Measurements from ENCODE around the gene HABP4.

HABP4 gene

DNA sequence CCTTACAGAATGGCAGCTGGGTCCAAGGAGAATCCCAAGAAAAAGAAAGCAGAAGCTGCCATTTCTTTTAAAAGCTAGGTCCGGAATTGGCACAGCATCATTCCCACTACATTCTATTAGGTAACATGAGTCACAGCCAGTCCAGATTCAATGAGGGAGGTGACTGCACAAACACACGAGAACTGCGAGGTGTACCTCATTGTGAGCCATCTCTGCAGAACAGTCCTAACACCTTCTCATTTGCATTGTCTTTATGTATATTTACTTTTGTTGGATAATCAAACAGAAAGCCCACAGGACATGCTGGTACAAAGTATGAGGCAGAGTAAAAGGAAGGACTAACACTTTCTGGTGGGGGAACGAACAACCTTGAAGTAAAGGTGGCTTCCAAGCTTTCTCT lies 14.6 kb upstream of the HABP4 start:
- DNase-seq (ENCODE audit: low read depth in 2 of 2), result no peak

DNA sequence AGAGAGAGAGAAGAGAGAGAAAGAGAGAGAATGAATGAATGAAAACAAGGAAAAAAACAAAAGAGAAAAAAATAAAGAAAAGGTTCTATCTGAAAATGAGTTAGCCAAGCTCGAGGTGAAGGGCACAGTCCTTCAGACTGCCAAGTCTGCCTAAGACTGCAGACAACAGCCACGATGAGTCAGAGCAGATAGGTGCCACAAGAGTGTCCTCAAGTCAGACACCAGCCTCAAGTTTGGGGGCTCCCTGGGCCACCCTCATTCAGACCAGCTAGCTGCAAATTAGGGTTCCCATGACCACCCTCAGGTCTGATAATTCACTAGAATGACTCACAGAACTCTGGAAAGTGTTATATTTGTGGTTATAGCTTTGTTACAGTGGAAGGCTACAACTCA lies 13.9 kb upstream of the HABP4 start:
- DNase-seq (ENCODE audit: low read depth in 2 of 2), result no peak

DNA sequence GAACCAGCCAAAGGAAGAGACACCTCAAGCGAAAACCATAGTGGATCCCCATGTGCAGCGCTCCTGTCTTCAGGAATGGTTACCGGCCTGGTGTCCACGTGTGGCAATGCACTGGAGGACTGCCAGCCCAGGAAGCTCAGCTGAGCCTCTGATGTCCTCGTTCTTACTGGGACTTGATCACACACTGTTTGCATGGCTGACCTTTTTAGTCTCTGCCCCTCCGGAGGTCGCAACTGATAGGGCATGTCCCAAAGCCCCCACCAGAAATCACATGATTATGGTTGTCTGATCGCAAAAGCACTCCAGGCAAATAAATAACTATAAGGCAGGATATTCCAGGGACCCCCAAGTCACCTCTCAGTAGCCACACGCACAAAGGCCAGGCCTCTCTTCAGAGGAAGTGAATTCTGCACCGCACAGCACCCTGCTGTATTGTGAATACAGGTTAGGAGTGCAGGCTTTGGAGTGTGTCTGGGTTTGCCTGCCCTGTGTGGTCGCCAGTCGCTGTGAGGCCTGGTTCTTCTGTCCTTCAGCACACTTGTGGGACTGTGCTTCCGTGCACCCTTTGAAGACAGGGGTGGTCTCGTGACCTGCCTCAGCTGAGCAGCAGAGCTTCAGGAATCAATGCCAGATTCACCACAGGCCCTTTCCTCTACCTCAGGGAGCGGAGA lies 13.4 kb upstream of the HABP4 start:
- DNase-seq (ENCODE audit: low read depth in 2 of 2), result no peak

DNA sequence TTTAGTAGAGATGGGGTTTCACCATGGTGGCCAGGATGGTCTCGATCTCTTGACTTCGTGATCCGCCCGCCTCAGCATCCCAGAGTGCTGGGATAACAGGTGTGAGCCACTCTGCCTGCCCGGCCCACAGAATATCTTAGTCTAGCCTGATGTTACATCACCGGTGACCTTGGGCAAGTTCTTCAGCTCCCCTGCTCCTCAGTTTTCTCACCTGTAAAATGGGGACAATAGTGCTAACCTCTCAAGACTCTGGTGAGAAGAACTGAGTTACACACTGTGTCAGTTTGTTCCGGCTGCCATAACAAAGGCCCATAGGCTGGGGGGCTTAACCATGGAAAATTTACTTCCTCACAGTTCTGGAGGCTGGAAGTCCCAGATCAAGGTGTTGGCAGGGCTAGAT lies 12.5 kb upstream of the HABP4 start:
- no peak for DNase-seq (ENCODE audit: low read depth in 2 of 2)

DNA sequence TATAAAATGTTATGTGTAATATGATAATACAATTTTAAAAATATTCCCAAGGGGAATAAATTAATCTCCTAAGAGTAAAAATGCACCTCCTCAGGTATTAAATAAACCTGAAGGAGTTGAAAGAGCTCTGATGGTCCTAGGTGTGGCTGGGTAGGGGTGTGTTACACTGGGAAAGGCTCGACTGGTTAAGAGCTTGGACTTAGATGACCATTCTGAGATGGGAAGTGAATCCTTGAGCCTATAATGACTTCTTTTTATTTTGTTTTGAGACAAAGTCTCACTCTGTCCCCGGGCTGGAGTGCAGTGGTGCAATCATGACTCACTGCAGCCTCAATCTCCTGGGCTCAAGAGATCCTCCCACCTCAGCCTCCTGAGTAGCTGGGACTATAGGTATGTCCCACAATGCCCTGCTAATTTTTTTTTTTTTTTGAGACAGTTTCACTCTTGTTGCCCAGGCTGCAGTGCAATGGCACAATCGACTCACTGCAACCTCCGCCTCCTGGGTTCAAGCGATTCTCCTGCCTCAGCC lies 9.2 kb upstream of the HABP4 start:
- DNase-seq (ENCODE audit: low read depth in 2 of 2), result no peak

DNA sequence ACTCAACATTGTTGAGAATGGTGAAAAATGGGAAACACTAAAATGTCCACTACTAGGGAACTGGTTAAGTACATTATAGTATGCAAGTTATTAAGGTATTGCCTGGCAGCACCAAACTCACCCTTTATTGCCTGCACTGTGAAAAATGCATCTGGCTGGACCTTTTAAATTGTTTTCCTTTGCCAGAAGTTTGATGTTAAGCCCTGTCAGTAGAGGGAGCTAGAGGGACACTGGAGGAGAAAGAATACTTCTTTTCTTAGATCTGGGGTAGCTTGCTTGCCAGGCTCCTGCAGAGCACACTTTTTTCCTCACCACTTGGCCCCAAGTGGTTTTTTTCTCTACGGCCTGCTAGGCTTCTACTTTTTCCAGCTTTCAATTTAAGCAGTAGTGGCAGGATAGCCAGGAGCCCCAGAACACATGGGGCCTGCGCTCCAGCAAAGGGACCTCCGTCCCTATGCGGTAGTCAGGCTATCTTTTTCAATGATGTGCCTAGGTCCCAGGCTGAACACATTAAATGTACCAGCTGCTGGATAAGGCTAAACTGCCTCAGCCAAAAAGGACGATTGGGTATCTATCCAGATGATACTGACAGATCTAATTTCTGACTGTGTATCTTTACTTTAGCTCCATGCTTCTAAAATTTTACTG lies 8.0 kb upstream of the HABP4 start:
- DNase-seq (ENCODE audit: low read depth in 2 of 2), result no peak

DNA sequence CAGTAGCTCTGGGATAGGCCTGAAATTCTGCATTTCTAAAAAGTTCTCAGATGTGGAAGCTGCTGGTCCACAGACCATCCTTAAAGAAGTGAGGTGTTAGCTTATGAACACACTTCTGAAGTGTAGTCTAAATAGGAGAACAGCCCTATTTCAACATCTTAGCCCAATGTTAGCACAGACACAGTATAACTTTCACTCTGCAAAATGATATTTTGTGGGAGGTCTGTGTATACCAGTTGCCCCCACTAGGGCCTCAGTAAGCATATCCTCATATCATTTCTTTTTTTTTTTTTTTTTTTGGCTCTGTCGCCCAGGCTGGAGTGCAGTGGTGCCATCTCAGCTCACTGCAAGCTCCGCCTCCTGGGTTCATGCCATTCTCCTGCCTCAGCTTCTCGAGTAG lies 7.5 kb upstream of the HABP4 start:
- no peak for DNase-seq (ENCODE audit: low read depth in 2 of 2)

DNA sequence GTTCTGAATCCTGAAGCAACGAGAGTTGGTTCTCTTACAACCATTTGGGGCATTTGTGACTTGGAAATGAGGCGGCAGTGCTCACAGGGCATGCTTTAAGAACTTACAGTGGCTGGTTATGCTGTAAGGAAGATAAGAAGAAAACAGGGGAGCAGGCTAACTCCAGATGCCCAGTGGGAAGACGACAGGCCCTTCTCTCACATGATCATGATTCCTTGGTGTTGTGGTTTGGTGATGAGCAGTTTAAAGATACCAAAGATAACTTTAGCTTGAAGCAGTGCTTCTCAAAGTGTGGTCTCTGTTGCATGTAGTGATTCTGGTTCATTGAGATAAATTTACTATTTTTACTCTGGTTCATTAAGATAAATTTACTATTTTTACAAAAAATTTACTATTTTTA lies 2.6 kb upstream of the HABP4 start:
- no peak for DNase-seq (ENCODE audit: low read depth in 2 of 2)

DNA sequence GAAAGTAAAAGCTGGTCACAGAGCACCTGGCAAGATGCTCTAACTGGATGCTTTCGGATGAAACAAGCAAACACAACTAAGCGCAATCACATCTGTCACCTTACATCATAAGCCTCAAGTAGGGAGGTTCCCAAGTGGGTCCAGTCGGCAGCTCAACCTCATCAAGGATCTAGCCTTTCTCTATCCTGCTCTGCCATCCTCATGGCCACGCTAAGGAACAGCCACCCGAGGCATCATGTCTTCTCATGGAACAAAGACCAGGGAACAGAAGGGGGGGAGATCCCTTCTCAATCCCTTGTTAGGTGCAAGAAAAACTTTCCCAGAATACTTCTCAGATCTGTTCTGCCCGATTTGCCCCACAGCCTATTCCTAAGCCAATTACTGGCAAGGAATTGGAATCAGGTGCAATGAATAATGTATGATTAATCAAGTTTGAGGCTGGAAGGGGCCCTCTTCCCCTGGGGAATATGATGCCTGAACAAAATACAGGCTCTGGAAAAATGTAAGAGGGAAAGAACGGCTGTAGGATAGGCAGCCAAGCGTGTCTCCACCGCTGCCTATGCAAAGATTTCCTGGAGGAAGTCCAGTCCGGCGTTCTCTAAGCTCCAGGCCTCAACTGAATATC lies 1.3 kb upstream of the HABP4 start:
- DNase-seq (ENCODE audit: low read depth in 2 of 2), result no peak

DNA sequence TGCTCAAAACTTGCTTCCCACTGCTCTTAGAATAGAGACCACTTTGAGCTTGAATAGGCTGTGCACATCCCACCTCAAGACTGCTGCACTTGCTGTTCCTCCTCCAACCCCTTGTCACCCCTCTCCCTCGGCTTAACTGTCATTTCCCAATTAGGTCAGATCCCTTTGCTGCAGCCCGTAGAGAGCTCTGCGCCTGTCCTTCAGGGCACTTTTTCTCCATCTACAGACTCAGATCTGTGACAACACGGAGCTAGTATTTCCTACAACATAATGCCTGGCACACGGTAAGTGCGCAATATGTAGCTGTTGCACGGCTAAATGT lies 485 bp upstream of the HABP4 start:
- DNase-seq (ENCODE audit: low read depth in 2 of 2), result no peak

DNA sequence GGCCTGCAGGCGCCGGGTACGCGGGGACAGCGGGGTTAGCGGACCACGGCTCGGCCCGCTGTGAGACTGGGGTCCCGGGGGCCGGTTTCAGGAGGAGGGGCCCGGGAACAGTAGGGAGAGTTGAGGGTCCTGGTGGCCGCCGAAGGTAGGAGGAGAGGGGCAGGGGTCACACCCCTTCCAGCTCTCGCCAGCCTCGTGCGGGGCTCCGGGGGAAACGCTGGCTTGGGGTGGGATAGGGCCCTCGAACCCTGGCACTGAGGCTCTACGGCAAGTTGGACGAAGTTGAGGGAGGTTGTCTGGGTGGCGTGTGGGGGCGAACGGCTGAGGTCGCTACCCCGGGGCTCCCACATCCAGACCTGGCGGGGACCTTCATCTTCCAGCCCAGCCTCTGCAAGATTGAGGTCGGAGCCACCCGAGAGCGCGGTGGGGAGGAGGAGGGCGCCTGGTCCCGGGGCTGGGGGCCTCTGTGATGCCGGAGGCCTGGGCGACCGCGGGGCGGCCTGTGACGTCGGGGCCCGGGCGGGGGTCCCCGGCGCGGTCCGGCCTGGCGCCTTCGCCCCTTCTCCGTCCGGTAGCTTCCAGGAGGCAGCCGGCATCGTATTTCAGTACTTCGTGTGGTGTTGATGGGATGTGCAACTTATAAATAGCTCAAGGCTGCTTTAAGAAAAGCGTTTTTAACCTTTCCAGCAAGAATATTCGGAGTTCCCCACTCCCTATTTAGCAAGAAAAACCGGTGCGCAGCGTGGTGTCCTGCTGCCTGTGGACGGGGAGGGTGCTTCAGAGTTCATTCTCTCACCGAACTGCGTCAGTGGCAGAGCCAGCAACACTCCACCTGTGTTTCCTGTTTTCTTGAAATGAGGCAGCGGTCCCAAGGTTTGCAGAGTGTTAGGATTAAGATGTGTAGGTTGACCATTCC lies 902 bp downstream of the HABP4 start:
- peak; percentile 9 to 10 for DNase-seq (ENCODE audit: low read depth in 2 of 2)

DNA sequence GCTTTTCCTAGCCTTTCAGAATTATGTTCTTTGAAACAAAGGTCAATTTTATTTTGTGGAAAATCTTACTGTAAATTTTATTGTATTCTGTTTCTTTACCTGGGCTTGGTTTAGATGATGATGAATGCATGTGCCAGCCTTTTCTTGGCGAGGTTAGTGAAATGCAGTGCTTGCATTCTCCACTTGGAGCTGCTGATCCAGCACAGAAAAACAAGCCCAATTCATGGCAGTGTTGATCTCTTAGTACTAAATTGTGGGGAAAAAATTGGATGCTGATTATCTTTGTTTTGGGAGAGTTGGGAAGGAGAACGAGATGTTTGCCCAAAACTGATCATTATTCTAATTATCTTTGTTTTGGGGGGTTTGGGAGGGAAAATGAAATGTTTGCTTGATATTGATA lies 3.7 kb downstream of the HABP4 start:
- no peak for DNase-seq (ENCODE audit: low read depth in 2 of 2)

DNA sequence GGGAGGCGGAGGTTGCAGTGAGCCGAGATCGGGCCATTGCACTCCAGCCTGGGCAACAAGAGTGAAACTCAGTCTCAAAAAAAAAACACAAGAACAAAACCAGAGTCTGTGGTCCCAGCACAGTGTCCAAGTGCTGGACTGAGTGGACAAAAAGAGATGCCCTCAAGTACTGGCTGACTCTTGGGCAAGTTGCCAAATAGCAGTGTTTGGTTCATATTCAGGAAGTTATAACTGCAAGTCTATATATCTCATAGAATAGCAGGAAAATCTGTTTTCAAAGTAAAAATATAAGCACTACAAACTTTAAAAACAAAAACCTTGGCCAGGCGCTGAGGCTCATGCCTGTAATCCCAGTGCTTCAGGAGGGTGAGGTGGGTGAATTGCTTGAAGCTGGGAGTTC lies 7.3 kb downstream of the HABP4 start:
- no peak for DNase-seq (ENCODE audit: low read depth in 2 of 2)

DNA sequence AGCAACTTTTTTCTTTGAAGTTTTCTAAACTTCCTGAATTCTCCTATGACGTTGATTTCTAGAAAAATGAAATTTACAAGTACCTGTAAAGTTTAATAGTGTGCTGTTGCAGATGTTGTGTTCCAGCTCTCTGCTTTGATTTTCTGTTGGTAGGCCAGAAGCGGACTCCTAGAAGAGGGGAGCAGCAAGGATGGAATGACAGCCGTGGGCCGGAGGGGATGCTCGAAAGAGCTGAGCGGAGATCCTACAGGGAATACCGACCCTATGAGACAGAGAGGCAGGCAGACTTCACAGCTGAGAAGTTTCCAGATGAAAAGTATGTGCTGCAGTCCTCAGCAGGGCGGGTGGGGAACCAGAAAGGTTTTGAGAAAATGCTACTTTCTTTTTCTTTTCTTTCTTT lies 8.3 kb downstream of the HABP4 start:
- DNase-seq (ENCODE audit: low read depth in 2 of 2), result no peak

DNA sequence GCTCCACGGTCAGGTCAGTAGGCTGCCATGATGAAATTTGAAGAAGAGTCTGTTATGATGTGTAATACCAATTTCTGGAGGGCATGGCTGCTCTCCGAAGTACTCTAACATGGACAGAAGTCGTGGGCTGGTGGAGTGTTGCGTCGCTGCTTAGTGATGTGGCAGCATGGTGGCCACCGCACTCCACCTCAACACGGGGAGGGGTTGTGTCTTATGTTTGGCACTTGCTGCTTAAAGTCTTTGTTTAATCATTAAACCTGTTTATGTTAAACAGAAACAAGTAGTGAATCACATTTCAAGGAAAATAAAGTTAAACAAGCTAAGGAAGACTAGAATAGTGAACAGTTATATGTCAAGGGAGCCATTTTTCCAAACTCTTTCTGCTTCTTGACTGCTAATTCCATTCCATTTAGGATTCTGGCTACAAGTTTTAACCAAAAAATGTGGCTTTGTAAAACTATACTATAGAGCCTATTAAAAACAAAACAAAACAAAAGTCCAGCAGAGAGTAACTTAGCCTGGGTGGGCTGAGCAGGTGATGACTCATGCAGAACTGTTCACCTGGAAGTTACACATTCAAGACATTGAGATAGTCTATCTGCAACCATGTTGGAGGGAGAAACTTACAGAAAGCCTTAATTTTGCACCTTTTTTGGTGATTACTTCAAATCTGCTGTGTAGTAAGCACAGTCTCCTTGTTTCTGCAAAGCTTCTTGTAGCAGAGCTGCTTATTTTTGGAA lies 9.5 kb downstream of the HABP4 start:
- DNase-seq (ENCODE audit: low read depth in 2 of 2), result no peak

DNA sequence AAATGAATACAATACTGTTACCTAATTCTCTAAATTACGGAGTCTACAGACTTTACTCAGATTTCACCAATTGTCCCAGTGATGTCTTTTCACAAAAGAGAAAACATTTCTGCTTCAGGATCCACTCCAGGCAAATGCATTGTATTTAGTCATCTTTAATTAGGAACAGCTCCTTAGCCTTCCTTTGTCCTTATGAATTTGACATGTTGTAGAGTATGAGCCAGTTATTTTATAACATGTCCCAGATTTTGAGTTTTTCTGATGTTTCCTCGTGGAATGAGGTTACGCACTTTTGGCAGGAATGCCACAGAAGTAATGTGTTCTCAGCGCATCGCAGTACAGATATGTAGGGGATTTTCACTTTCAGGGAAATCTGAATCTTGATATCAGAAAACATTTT lies 10.5 kb downstream of the HABP4 start:
- no peak for DNase-seq (ENCODE audit: low read depth in 2 of 2)

DNA sequence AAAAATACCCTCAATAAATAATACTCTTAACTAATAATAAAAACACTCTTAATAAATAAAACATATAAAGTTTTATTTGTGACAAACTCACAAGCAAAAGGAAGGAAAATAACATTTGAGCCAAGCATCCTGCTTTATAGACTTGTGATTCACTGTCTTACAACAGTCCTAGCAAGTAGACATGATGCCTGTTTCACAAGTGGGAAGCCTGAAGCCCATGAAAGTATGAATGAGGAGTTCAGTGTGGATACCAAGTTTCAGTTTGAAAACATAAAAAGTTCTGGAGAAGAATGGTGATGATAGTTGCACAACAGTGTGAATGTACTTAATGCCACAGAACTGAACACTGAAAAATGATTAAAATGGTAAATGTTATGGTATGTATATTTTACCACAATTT lies 10.9 kb downstream of the HABP4 start:
- DNase-seq (ENCODE audit: low read depth in 2 of 2), result no peak

DNA sequence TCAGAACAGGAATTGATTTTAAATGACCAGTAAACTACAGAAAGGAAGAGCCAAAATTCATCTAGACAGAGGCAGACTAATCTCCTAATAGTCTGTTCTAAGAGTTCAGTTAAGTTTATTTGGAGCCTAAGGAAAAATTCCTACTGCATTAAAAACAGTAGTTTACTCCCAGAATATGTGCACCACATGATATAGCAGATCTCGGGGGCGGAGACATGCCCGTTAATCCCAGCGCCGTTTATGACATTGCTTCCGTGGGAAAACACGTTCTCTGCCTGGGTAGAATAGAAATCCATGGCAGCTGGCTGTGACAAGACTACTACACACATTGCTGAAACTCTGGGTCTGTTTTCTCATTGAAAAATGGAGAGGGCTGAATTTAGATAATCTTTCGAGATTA lies 11.4 kb downstream of the HABP4 start:
- DNase-seq (ENCODE audit: low read depth in 2 of 2), result no peak

DNA sequence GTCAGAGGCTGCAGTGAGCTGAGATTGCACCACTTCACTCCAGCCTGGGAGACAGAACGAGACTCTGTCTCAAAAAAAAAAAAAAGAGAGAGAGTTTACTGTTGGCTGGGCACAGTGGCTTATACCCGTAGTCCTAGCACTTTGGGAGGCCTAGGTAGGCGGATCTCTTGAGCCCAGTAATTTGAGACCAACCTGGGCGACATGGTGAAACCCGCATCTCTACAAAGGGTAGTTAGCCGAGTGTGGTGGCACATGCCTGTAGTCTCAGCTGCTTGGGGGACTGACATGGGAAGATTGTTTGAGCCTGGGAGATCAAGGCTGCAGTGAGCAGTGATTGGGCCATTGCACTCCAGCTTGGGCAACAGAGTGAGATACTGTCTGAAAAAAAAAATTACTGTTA lies 12.6 kb downstream of the HABP4 start:
- no peak for DNase-seq (ENCODE audit: low read depth in 2 of 2)

DNA sequence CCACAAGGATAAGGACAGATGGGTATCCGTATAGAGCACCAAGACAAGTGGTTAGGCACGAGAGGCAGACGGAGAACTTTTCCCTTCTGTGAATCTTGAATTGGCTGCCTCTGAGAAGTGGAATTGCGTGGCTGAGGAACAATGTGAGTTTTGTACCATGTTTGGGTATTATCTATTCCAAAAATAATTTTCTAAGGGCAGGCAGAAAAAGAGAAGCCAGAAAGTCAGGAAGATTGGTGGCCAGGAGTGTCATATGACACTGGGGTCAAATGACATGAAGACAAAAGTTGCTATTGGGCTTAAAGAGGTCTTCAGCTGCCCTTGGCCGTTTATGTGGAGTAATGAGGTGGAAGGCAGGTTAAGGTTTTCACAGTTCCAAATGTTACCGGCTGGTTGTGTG lies 14.5 kb downstream of the HABP4 start:
- DNase-seq (ENCODE audit: low read depth in 2 of 2), result no peak

DNA sequence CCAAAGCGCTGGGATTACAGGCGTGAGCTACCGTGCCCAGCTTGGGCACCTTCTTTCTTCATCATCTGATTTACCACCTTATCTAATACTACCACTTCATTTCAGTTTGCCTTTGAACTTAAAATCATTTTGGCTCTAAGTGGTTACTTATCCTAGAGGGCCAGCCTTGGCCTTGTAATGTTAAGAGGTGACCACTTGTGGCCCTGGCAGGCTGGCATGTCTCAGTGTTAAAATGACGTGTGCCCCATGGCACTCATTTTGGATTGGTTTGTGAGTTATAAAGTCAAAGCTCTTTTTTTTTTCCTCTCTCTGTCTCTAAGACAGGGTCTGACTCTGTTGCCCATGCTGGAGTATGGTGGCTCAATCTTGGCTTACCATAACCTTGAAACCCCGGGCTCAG lies 17.8 kb downstream of the HABP4 start:
- DNase-seq (ENCODE audit: low read depth in 2 of 2), result no peak

DNA sequence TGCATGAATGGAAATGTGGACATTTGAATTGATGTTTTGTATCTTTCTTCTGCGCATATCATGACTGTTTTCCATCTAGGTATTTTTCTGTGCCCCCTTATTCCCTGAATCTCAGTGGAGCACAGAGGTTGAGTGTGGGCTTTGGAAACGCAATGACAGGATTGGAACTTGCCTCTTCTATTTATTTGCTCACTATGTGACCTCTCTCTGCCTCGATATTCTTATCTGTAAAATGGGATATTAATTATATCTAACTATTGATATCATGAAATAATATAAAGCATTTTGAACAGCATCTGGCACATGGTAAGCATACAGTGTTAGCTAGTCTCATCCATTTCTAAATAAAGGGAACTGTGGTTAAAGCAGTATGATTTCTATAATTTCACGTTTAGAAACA lies 26.0 kb downstream of the HABP4 start:
- no peak for DNase-seq (ENCODE audit: low read depth in 2 of 2)

All from stimulated activated CD8-positive, alpha-beta memory T cell treated with anti-CD3 and anti-CD28 coated beads, Interleukin-7, amount 100 ng/mL, for 4 hours (primary cell).